Liver (tissue), 9 donors: ENCODE results near the gene WWP2. TPM values are rescaled to one million over a fixed set of nuclear protein-coding genes. Genes with fewer than 3 reads are reported as not detected.

Source experiments
- DNase-seq: peaks from one replicate; pipeline ENCODE4 v3.0.0-alpha.2; 2017; ENCODE audit warnings: low spot score
- H3K27ac ChIP-seq, 2 donors: one replicate each; pipeline ENCODE4 v1.7.0; 2013; ENCODE audit warnings: inconsistent platforms in 2 of 2, low read length in 2 of 2, control low read depth in 1 of 2, low read depth in 1 of 2, mild to moderate bottlenecking in 1 of 2
- H3K27me3 ChIP-seq, 4 donors: one replicate each; pipeline versions ENCODE4 v1.6.1 to v1.7.0; 2013; ENCODE audit warnings: low read length in 3 of 4, inconsistent platforms in 1 of 4, mild to moderate bottlenecking in 1 of 4, moderate library complexity in 1 of 4; ENCODE audit not compliant: control insufficient read depth in 4 of 4, insufficient read depth in 4 of 4
- H3K36me3 ChIP-seq, 4 donors: one replicate each; pipeline versions ENCODE4 v1.6.1 to v1.7.0; 2013; ENCODE audit warnings: low read length in 3 of 4, mild to moderate bottlenecking in 3 of 4, low read depth in 1 of 4, moderate library complexity in 1 of 4; ENCODE audit not compliant: control insufficient read depth in 4 of 4, insufficient read depth in 3 of 4
- H3K4me1 ChIP-seq, 4 donors: one replicate each; pipeline versions ENCODE4 v1.6.1 to v1.7.0; 2013; ENCODE audit warnings: low read length in 3 of 4, mild to moderate bottlenecking in 3 of 4, moderate library complexity in 1 of 4; ENCODE audit not compliant: control insufficient read depth in 4 of 4, insufficient read depth in 4 of 4
- H3K4me3 ChIP-seq, 3 donors: one replicate each; pipeline versions ENCODE4 v1.6.1 to v1.7.0; 2013; ENCODE audit warnings: low read length in 3 of 3, control low read depth in 1 of 3, low read depth in 1 of 3, mild to moderate bottlenecking in 1 of 3
- H3K9ac ChIP-seq, 2 donors: one replicate each; pipeline ENCODE4 v1.7.0; 2013; ENCODE audit warnings: low read length in 2 of 2, mild to moderate bottlenecking in 2 of 2, moderate library complexity in 2 of 2, control low read depth in 1 of 2, low read depth in 1 of 2
- H3K9me3 ChIP-seq, 4 donors: one replicate each; pipeline versions ENCODE4 v1.6.1 to v1.7.0; 2013; ENCODE audit warnings: low read length in 3 of 4; ENCODE audit not compliant: control insufficient read depth in 4 of 4
- CTCF ChIP-seq: fragments of 150-350 bp; IDR thresholded peaks from 2 replicates; pipeline ENCODE4 v1.5.1; 2017; ENCODE audit warnings: improper control_type of control experiment, low read depth, low read length; ENCODE audit not compliant: missing input control
- EGR1 ChIP-seq, 2 donors: IDR thresholded peaks; 2 replicates each; pipeline ENCODE4 v1.6.1; 2016 to 2018; ENCODE audit warnings: antibody characterized with exemption in 2 of 2, low read depth in 2 of 2
- FOXA1 ChIP-seq: IDR thresholded peaks from 2 replicates; pipeline ENCODE4 v1.6.1; 2016; ENCODE audit warnings: antibody characterized with exemption
- FOXA2 ChIP-seq: IDR thresholded peaks from 2 replicates; pipeline ENCODE4 v1.6.1; 2016; ENCODE audit warnings: antibody characterized with exemption
- GABPA ChIP-seq, 2 donors: IDR thresholded peaks in 1 of 2; conservative IDR thresholded peaks in 1 of 2; 2 replicates each; pipeline ENCODE4 v1.6.1; 2016; ENCODE audit warnings: antibody characterized with exemption in 2 of 2, mild to moderate bottlenecking in 1 of 2, moderate library complexity in 1 of 2
- HNF4G ChIP-seq: IDR thresholded peaks from 2 replicates; pipeline ENCODE4 v1.6.1; 2016; ENCODE audit warnings: antibody characterized with exemption
- JUND ChIP-seq, 2 donors: IDR thresholded peaks; 2 replicates each; pipeline ENCODE4 v1.6.1; 2016; ENCODE audit warnings: antibody characterized with exemption in 2 of 2
- NR2F2 ChIP-seq: IDR thresholded peaks from 2 replicates; pipeline ENCODE4 v1.6.1; 2016; ENCODE audit warnings: antibody characterized with exemption
- RAD21 ChIP-seq, 2 donors: IDR thresholded peaks; 2 replicates each; pipeline ENCODE4 v1.6.1; 2016; ENCODE audit warnings: antibody characterized with exemption in 2 of 2, mild to moderate bottlenecking in 2 of 2
- TAF1 ChIP-seq: conservative IDR thresholded peaks from 2 replicates; pipeline ENCODE4 v1.6.1; 2016; ENCODE audit warnings: antibody characterized with exemption, mild to moderate bottlenecking
- YY1 ChIP-seq: IDR thresholded peaks from 2 replicates; pipeline ENCODE4 v1.6.1; 2016; ENCODE audit warnings: antibody characterized with exemption, mild to moderate bottlenecking
- WGBS: extraction: QIAGEN DNeasy Blood & Tissue Kit; methylation state at CpG from one replicate; pipeline ENCODE4 v1.1.7; 2013; 5-methylcytosine and 5-hydroxymethylcytosine counted together
- polyA plus RNA-seq, 2 donors: library from polyadenylated mRNA; stranded (reverse) in 1 of 2; unstranded in 1 of 2; fragments of 200-250 nt in 1 of 2; fragments of >200 nt in 1 of 2; fragmentation: Nextera tagmentation in 1 of 2; extraction: Ambion mirVana in 1 of 2; gene quantifications; one replicate each; pipeline versions ENCODE4 v1.2.1 to v1.2.3, GENCODE V29; 2013 to 2015
- total RNA-seq, 2 donors: library from RNA; depleted of rRNA; stranded (reverse); fragments of >200 nt; gene quantifications; one replicate each; pipeline ENCODE4 v1.2.3, GENCODE V29; 2014
- TF ChIP-seq, protein P1 (sequence below): IDR thresholded peaks from 2 replicates; pipeline ENCODE4 v1.6.1; 2016; ENCODE audit warnings: antibody characterized with exemption
- TF ChIP-seq, protein P2 (sequence below): IDR thresholded peaks from 2 replicates; pipeline ENCODE4 v1.6.1; 2016; ENCODE audit warnings: antibody characterized with exemption
- TF ChIP-seq, protein P3 (sequence below): IDR thresholded peaks from 2 replicates; pipeline ENCODE4 v1.6.1; 2016; ENCODE audit warnings: antibody characterized with exemption, mild to moderate bottlenecking
- TF ChIP-seq, protein P4 (sequence below): IDR thresholded peaks from 2 replicates; pipeline ENCODE4 v1.6.1; 2016; ENCODE audit warnings: antibody characterized with exemption
- donor health status: healthy.
- donor health status: healthy.
- donor health status: healthy.
- donor health status: healthy.
- donor health status: healthy.

WWP2 gene
- total and polyA plus RNA-seq, 4 donors = 8.6 to 22.7 (median 13.6) TPM

GRCh38 chr16:69818891-69819545 is 56.9 kb downstream of the WWP2 start:
- no peak overlapping the region for H3K27ac ChIP-seq
- WGBS = 93% methylated on average over 8 of the region's 8 CpGs
- no peaks in the 10 kb centered on the region for H3K9me3 ChIP-seq
- H3K4me3 ChIP-seq = no peak overlapping the region
- H3K36me3 ChIP-seq = peaks cover 0 to 6% (median 0%) of the 10 kb centered on the region in 4 donors
- H3K4me1 ChIP-seq = peaks cover 0 to 16% (median 9%) of the 10 kb centered on the region in 4 donors
- no peak for TF ChIP-seq NR2F2
- TF ChIP-seq, protein P1, sequence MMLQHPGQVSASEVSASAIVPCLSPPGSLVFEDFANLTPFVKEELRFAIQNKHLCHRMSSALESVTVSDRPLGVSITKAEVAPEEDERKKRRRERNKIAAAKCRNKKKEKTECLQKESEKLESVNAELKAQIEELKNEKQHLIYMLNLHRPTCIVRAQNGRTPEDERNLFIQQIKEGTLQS = no peak
- TF ChIP-seq CTCF = no peak
- no peak for TF ChIP-seq FOXA2
- no peak for TF ChIP-seq EGR1 (IDR thresholded peaks at IDR 0.05; ENCODE audit: low read depth in 2 of 2)
- TF ChIP-seq HNF4G = no peak
- TF ChIP-seq TAF1 = no peak
- no peak for TF ChIP-seq YY1
- TF ChIP-seq RAD21 (IDR thresholded peaks at IDR 0.05) = no peak
- no peak for TF ChIP-seq JUND (IDR thresholded peaks at IDR 0.05)
- TF ChIP-seq, protein P2, sequence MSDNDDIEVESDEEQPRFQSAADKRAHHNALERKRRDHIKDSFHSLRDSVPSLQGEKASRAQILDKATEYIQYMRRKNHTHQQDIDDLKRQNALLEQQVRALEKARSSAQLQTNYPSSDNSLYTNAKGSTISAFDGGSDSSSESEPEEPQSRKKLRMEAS = no peak
- TF ChIP-seq, protein P3, sequence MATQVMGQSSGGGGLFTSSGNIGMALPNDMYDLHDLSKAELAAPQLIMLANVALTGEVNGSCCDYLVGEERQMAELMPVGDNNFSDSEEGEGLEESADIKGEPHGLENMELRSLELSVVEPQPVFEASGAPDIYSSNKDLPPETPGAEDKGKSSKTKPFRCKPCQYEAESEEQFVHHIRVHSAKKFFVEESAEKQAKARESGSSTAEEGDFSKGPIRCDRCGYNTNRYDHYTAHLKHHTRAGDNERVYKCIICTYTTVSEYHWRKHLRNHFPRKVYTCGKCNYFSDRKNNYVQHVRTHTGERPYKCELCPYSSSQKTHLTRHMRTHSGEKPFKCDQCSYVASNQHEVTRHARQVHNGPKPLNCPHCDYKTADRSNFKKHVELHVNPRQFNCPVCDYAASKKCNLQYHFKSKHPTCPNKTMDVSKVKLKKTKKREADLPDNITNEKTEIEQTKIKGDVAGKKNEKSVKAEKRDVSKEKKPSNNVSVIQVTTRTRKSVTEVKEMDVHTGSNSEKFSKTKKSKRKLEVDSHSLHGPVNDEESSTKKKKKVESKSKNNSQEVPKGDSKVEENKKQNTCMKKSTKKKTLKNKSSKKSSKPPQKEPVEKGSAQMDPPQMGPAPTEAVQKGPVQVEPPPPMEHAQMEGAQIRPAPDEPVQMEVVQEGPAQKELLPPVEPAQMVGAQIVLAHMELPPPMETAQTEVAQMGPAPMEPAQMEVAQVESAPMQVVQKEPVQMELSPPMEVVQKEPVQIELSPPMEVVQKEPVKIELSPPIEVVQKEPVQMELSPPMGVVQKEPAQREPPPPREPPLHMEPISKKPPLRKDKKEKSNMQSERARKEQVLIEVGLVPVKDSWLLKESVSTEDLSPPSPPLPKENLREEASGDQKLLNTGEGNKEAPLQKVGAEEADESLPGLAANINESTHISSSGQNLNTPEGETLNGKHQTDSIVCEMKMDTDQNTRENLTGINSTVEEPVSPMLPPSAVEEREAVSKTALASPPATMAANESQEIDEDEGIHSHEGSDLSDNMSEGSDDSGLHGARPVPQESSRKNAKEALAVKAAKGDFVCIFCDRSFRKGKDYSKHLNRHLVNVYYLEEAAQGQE = no peak
- no peak for TF ChIP-seq GABPA (IDR thresholded peaks at IDR 0.05 in 1 of 2, conservative IDR thresholded peaks at IDR 0.05 in 1 of 2)
- TF ChIP-seq, protein P4, sequence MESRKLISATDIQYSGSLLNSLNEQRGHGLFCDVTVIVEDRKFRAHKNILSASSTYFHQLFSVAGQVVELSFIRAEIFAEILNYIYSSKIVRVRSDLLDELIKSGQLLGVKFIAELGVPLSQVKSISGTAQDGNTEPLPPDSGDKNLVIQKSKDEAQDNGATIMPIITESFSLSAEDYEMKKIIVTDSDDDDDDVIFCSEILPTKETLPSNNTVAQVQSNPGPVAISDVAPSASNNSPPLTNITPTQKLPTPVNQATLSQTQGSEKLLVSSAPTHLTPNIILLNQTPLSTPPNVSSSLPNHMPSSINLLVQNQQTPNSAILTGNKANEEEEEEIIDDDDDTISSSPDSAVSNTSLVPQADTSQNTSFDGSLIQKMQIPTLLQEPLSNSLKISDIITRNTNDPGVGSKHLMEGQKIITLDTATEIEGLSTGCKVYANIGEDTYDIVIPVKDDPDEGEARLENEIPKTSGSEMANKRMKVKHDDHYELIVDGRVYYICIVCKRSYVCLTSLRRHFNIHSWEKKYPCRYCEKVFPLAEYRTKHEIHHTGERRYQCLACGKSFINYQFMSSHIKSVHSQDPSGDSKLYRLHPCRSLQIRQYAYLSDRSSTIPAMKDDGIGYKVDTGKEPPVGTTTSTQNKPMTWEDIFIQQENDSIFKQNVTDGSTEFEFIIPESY = no peak
- TF ChIP-seq FOXA1 = no peak
- no peaks in the 10 kb centered on the region for H3K27me3 ChIP-seq
- no peak for DNase-seq
- no peak overlapping the region for H3K9ac ChIP-seq
